ENCODE results near the gene OAS2. TPM values are rescaled to one million over a fixed set of nuclear protein-coding genes. Genes with fewer than 3 reads are reported as not detected.

OAS2 gene, protein sequence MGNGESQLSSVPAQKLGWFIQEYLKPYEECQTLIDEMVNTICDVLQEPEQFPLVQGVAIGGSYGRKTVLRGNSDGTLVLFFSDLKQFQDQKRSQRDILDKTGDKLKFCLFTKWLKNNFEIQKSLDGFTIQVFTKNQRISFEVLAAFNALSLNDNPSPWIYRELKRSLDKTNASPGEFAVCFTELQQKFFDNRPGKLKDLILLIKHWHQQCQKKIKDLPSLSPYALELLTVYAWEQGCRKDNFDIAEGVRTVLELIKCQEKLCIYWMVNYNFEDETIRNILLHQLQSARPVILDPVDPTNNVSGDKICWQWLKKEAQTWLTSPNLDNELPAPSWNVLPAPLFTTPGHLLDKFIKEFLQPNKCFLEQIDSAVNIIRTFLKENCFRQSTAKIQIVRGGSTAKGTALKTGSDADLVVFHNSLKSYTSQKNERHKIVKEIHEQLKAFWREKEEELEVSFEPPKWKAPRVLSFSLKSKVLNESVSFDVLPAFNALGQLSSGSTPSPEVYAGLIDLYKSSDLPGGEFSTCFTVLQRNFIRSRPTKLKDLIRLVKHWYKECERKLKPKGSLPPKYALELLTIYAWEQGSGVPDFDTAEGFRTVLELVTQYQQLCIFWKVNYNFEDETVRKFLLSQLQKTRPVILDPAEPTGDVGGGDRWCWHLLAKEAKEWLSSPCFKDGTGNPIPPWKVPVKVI
- total RNA-seq (1 to 10 TPM; 4.9 to 9.3 TPM), polyA plus RNA-seq (ENCODE audit: insufficient read length in 2 of 2) (1 to 10 TPM; 4.1 to 5.1 TPM)
- long read RNA-seq, donor 1 = 0 reads
- long read RNA-seq, donor 2, partial matches to known transcripts = 0 of 1 reads
- long read RNA-seq, donor 2, other reads (novel, unspliced or antisense) = 0 of 1 reads
- long read RNA-seq, donor 3 = 0 reads
- long read RNA-seq, donor 4 = 0 reads

DNA sequence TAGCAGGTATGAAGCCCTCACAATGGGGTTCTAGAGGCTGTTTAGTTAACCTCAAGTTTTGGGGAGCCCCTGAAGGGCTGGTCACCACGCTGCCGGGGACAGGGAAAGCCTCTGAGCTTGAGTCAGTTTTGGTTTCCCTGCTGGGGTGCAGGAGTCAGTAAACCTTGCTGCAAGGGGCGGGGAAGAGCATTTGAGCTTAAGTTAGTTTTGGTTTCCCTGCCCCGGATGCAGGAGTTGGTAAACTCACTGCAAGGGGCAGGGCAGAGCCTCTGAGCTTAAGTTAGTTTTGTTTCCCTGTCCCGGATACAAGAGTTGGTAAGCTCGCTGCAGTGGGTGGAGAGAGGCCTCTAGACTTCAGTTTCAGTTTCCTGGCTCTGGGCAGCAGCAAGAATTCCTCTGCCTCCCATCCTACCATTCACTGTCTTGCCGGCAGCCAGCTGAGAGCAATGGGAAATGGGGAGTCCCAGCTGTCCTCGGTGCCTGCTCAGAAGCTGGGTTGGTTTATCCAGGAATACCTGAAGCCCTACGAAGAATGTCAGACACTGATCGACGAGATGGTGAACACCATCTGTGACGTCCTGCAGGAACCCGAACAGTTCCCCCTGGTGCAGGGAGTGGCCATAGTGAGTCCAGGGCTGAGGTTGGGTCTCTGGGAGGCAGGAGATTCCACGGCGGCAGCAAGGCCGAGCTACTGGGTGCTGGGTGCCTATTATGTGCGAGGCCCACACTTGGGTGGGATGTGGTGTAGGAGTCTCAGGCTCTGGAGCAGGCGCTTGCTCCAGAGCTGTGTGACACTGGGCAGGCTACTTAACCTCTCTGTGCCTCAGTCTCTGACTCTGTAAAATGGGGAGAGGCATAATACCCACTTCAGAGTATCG lies at the start of gene OAS2:
Gene OAS2, plus strand, starts transcription at position 357 of the 878 bp plus-strand sequence. Its CDS starts 90 bp downstream, at position 447.
- Histone ChIP-seq H3K27ac (ENCODE audit: low read depth, low read length) (peak within 1 kb of the TSS; percentile 19), H3K9me3 (ENCODE audit: control insufficient read depth, insufficient read depth, low read length) (peaks cover 3% of the 10 kb centered on the region), H3K36me3 (ENCODE audit: control insufficient read depth, insufficient read depth, low read length) (no peaks in the 10 kb centered on the region), H3K4me3 (ENCODE audit: low read depth, low read length) (peak within 1 kb of the TSS; percentile 11), H3K4me1 (ENCODE audit: control insufficient read depth, insufficient read depth, low read length) (peaks cover 3% of the 10 kb centered on the region), H3K27me3 (ENCODE audit: control insufficient read depth, insufficient read depth, low read length) (peaks cover 2% of the 10 kb centered on the region)
- 58% methylated on average over 17 of the region's 19 CpGs for WGBS (ENCODE audit: insufficient coverage)
- peak in 1 of 6 donors; percentile 35 for DNase-seq (ENCODE audit: low read depth in 4 of 6, low spot score in 6 of 6)

DNA sequence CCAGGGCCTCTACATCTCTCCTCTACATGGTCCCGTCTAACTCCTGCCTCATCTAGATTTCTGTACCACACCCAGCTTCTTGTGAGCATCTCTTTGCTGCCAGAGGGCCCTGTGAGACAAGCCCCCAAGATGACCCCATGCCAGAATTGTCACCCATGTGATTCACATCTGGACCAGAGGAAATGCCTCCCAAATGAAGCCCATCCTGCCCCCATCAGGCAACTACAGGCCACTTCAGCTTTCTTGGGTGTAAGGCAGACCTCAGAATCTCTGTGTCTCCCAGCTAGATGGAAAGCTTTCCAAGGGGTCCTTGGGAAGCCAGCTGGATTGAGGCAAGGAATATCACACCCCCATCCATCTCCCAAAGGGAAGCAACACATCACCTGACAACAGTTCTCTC lies 49.3 kb upstream of the OAS2 start:
- Histone ChIP-seq H3K36me3 (ENCODE audit: control insufficient read depth, insufficient read depth, low read length) (no peaks in the 10 kb centered on the region), H3K27me3 (ENCODE audit: control insufficient read depth, insufficient read depth, low read length) (peaks cover 3% of the 10 kb centered on the region), H3K9me3 (ENCODE audit: control insufficient read depth, insufficient read depth, low read length) (no peaks in the 10 kb centered on the region), H3K27ac (ENCODE audit: low read depth, low read length) (no peak overlapping the region), H3K4me1 (ENCODE audit: control insufficient read depth, insufficient read depth, low read length) (no peaks in the 10 kb centered on the region), H3K4me3 (ENCODE audit: low read depth, low read length) (no peak overlapping the region)
- WGBS (ENCODE audit: insufficient coverage) = 86% methylated on average over 1 of the region's 1 CpG
- no peak for DNase-seq (ENCODE audit: low read depth in 4 of 6, low spot score in 6 of 6)

DNA sequence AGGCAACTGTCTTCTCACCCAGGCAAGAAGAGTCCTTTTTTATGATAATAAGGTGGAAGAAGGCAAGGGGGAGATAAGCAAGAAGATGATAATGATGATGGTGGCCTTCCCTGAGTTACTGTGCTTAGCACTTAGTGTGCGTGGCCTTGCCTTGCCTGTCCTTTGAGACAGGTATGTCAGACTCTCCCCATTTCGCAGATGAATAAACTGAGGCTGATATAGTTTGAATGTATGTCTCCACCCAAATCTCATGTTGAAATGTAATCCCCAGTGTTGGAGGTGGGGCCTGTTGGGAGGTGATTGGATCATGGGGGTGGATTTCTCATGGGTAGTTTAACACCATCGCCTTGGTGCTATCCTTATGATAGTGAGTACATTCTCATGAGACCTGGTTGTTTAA lies 48.6 kb upstream of the OAS2 start:
- 96% methylated on average over 3 of the region's 3 CpGs for WGBS (ENCODE audit: insufficient coverage)
- Histone ChIP-seq H3K9me3 (ENCODE audit: control insufficient read depth, insufficient read depth, low read length) (no peaks in the 10 kb centered on the region), H3K27ac (ENCODE audit: low read depth, low read length) (no peak overlapping the region), H3K27me3 (ENCODE audit: control insufficient read depth, insufficient read depth, low read length) (peaks cover 3% of the 10 kb centered on the region), H3K4me1 (ENCODE audit: control insufficient read depth, insufficient read depth, low read length) (no peaks in the 10 kb centered on the region), H3K36me3 (ENCODE audit: control insufficient read depth, insufficient read depth, low read length) (no peaks in the 10 kb centered on the region), H3K4me3 (ENCODE audit: low read depth, low read length) (no peak overlapping the region)
- no peak for DNase-seq (ENCODE audit: low read depth in 4 of 6, low spot score in 6 of 6)

DNA sequence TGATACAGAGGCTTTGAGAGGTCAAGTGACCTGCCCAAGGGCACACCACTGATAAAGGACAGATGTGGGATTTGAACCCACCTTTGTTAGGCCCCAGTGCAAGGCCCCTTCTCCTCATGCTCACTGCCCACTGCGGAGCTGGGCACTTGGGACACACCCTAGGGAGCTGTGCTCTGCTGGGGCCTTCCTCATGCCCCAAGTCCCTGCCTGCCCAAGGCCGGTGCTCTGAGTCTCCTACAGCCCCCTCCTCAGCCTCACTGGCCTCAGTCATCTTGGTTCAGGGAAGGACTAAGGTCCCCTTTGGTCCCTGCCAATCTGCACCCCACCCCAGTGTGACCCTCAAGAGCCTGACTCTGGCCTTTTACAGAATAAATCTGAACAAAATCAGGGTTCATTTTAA lies 48.0 kb upstream of the OAS2 start:
- DNase-seq (ENCODE audit: low read depth in 4 of 6, low spot score in 6 of 6) = no peak
- Histone ChIP-seq H3K4me3 (ENCODE audit: low read depth, low read length) (no peak overlapping the region), H3K4me1 (ENCODE audit: control insufficient read depth, insufficient read depth, low read length) (no peaks in the 10 kb centered on the region), H3K27me3 (ENCODE audit: control insufficient read depth, insufficient read depth, low read length) (no peaks in the 10 kb centered on the region), H3K27ac (ENCODE audit: low read depth, low read length) (no peak overlapping the region), H3K36me3 (ENCODE audit: control insufficient read depth, insufficient read depth, low read length) (no peaks in the 10 kb centered on the region), H3K9me3 (ENCODE audit: control insufficient read depth, insufficient read depth, low read length) (no peaks in the 10 kb centered on the region)
- 92% methylated on average over 2 of the region's 2 CpGs for WGBS (ENCODE audit: insufficient coverage)

DNA sequence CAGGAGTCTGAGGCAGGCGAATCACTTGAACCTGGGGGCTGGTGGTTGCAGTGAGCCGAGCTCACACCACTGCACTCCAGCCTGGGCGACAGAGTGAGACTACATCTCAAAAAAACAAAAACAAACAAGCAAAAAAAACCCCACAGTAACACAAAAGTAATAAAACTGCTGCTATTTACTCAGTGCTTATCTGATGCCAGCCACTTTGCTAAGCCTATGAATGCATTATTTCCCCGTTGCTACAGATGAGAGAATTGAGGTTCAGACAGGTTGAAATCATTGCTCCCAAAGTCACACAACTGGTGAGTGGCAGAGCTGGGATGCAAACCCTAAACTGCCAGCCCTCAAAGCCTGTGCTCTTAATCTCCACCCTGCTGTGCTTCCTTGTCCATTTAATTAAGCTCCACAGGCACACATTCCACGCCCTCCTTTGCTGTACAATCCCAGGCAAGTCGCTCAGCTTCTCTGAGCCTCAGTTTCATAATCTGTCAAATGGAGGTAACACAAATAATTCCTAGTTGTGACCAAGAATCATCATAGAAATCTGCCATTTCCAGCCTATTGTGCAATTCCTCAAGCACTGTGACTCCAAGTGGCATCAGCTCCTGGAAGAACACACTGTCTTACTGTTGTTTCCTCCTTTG lies 45.7 kb upstream of the OAS2 start:
- H3K36me3 ChIP-seq (ENCODE audit: control insufficient read depth, insufficient read depth, low read length) = no peaks in the 10 kb centered on the region
- H3K27me3 ChIP-seq (ENCODE audit: control insufficient read depth, insufficient read depth, low read length) = no peaks in the 10 kb centered on the region
- no peak overlapping the region for H3K4me3 ChIP-seq (ENCODE audit: low read depth, low read length)
- no peak overlapping the region for H3K27ac ChIP-seq (ENCODE audit: low read depth, low read length)
- H3K9me3 ChIP-seq (ENCODE audit: control insufficient read depth, insufficient read depth, low read length) = no peaks in the 10 kb centered on the region
- peak in 1 of 6 donors; percentile 12 for DNase-seq (ENCODE audit: low read depth in 4 of 6, low spot score in 6 of 6)
- WGBS (ENCODE audit: insufficient coverage) = 49% methylated on average over 6 of the region's 6 CpGs
- no peaks in the 10 kb centered on the region for H3K4me1 ChIP-seq (ENCODE audit: control insufficient read depth, insufficient read depth, low read length)

DNA sequence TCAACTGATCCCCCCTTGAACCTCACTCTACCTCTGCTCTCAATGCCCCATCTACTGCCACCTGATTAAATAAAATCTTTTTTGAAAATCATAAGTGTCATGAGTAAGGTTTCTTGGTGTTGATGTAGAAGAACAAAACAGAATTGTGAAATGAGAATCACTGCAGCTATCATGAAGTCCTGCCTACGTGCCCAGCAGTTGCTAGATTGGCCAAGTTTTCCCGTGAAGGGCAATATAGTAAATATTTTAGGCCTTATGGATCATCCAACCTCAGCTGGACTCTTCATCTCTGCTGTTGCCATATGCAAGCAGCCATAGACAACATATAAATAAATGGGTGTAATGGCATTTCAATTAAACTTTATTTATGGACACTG lies 45.2 kb upstream of the OAS2 start:
- 100% methylated on average over 1 of the region's 2 CpGs for WGBS (ENCODE audit: insufficient coverage)
- no peak overlapping the region for H3K4me3 ChIP-seq (ENCODE audit: low read depth, low read length)
- H3K9me3 ChIP-seq (ENCODE audit: control insufficient read depth, insufficient read depth, low read length) = no peaks in the 10 kb centered on the region
- no peak for DNase-seq (ENCODE audit: low read depth in 4 of 6, low spot score in 6 of 6)
- no peak overlapping the region for H3K27ac ChIP-seq (ENCODE audit: low read depth, low read length)
- no peaks in the 10 kb centered on the region for H3K36me3 ChIP-seq (ENCODE audit: control insufficient read depth, insufficient read depth, low read length)
- no peaks in the 10 kb centered on the region for H3K27me3 ChIP-seq (ENCODE audit: control insufficient read depth, insufficient read depth, low read length)
- peaks cover under 1% of the 10 kb centered on the region for H3K4me1 ChIP-seq (ENCODE audit: control insufficient read depth, insufficient read depth, low read length)

DNA sequence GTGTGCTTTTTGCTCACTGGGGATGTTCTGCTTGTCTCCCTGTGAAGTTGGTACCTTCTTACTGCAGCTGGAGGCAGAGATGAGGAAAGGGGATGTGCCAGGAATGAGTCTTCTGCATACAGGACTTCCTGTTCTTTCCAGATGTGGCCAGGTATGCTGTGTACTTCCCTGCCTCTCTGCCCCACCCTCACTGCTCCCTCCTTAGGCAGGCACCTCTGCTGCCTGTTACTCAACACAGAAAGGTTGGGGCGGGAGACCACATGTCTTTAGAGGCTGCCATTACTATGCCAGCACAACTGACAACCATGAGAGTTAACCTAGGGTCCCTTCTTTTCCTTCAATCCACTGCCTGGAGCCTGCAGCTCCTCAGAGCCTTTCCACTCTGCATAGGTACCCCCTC lies 42.1 kb upstream of the OAS2 start:
- no peak for DNase-seq (ENCODE audit: low read depth in 4 of 6, low spot score in 6 of 6)
- no peaks in the 10 kb centered on the region for H3K36me3 ChIP-seq (ENCODE audit: control insufficient read depth, insufficient read depth, low read length)
- no peaks in the 10 kb centered on the region for H3K27me3 ChIP-seq (ENCODE audit: control insufficient read depth, insufficient read depth, low read length)
- WGBS (ENCODE audit: insufficient coverage) = 85% methylated on average over 1 of the region's 1 CpG
- peaks cover 13% of the 10 kb centered on the region for H3K4me1 ChIP-seq (ENCODE audit: control insufficient read depth, insufficient read depth, low read length)
- no peaks in the 10 kb centered on the region for H3K9me3 ChIP-seq (ENCODE audit: control insufficient read depth, insufficient read depth, low read length)
- H3K4me3 ChIP-seq (ENCODE audit: low read depth, low read length) = no peak overlapping the region
- H3K27ac ChIP-seq (ENCODE audit: low read depth, low read length) = no peak overlapping the region

DNA sequence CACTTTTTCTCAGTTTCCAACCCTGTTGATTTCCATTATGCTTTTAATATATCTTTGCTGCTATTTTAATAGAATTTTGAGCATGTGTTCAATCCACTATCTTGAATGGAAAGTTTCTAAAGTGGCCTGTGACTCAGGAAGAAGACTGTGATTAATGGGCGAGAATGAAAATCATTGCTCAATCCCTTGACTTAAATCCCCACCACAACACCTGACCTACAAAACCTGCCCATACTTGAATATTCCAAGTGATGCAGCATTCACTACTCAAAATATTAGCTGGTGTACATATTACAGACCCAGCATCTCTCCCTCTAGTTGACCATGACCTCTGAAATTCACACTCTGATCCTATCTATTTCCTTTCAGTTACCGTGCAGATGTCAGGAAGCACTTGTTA lies 41.4 kb upstream of the OAS2 start:
- Histone ChIP-seq H3K9me3 (ENCODE audit: control insufficient read depth, insufficient read depth, low read length) (no peaks in the 10 kb centered on the region), H3K4me3 (ENCODE audit: low read depth, low read length) (no peak overlapping the region), H3K27ac (ENCODE audit: low read depth, low read length) (no peak overlapping the region), H3K36me3 (ENCODE audit: control insufficient read depth, insufficient read depth, low read length) (no peaks in the 10 kb centered on the region), H3K27me3 (ENCODE audit: control insufficient read depth, insufficient read depth, low read length) (no peaks in the 10 kb centered on the region), H3K4me1 (ENCODE audit: control insufficient read depth, insufficient read depth, low read length) (peaks cover 13% of the 10 kb centered on the region)
- DNase-seq (ENCODE audit: low read depth in 4 of 6, low spot score in 6 of 6) = no peak
- no CpG with 5 or more reads among the region's 2 CpGs for WGBS (ENCODE audit: insufficient coverage)

Data from spinal cord (tissue), 10 donors.